Mesenchymal stem cell (in vitro differentiated cells and primary cell): ENCODE results near the gene PPP6C.

ENCODE experiments used
- DNase-seq: peaks from one replicate; pipeline ENCODE4 v3.0.0-alpha.2; 2013
- H2AFZ ChIP-seq: one replicate; pipeline ENCODE4 v1.6.1; 2013; ENCODE audit warnings: low read depth, mild to moderate bottlenecking, control low read depth, inconsistent platforms, low read length, moderate library complexity
- H2AK5ac ChIP-seq: 2 replicates; pipeline ENCODE4 v1.6.1; 2013; ENCODE audit warnings: low read length, moderate library complexity, mild to moderate bottlenecking, inconsistent platforms; ENCODE audit not compliant: severe bottlenecking
- H2BK120ac ChIP-seq: one replicate; pipeline ENCODE4 v1.6.1; 2013; ENCODE audit warnings: low read depth, mild to moderate bottlenecking, inconsistent platforms, low read length, moderate library complexity
- H2BK12ac ChIP-seq, 2 experiments: one replicate each; pipeline ENCODE4 v1.6.1; 2013; ENCODE audit warnings: inconsistent platforms in 2 of 2, low read length in 2 of 2, mild to moderate bottlenecking in 2 of 2, moderate library complexity in 2 of 2, control low read depth in 1 of 2
- H2BK15ac ChIP-seq: one replicate; pipeline ENCODE4 v1.6.1; 2013; ENCODE audit warnings: mild to moderate bottlenecking, low read depth, inconsistent platforms; ENCODE audit not compliant: poor library complexity, severe bottlenecking
- H2BK5ac ChIP-seq: 2 replicates; pipeline ENCODE4 v1.6.1; 2013; ENCODE audit warnings: low read depth, mild to moderate bottlenecking, low read length, control low read depth, inconsistent platforms; ENCODE audit not compliant: poor library complexity, severe bottlenecking
- H3K14ac ChIP-seq, 2 experiments: one replicate each; pipeline ENCODE4 v1.6.1; 2013; ENCODE audit warnings: inconsistent platforms in 2 of 2, low read length in 2 of 2, control low read depth in 1 of 2, mild to moderate bottlenecking in 1 of 2, moderate library complexity in 1 of 2
- H3K18ac ChIP-seq, 2 experiments: one replicate each; pipeline ENCODE4 v1.6.1; 2013; ENCODE audit warnings: inconsistent platforms in 2 of 2, low read length in 2 of 2, control low read depth in 1 of 2, low read depth in 1 of 2, mild to moderate bottlenecking in 1 of 2
- H3K23ac ChIP-seq, 2 experiments: one replicate each; pipeline ENCODE4 v1.6.1; 2013; ENCODE audit warnings: inconsistent platforms in 2 of 2, low read length in 2 of 2, mild to moderate bottlenecking in 2 of 2, moderate library complexity in 2 of 2, control low read depth in 1 of 2
- H3K27ac ChIP-seq: 2 replicates; pipeline ENCODE4 v1.5.1; 2013; ENCODE audit warnings: mild to moderate bottlenecking, moderate library complexity, low read length, control low read depth, inconsistent platforms; ENCODE audit not compliant: poor library complexity, severe bottlenecking
- H3K27me3 ChIP-seq, 2 experiments: 2 replicates each; pipeline versions ENCODE4 v1.6.1 to v1.7.0; 2013; ENCODE audit warnings: low read length in 2 of 2, mild to moderate bottlenecking in 2 of 2, moderate library complexity in 2 of 2, control low read depth in 1 of 2, inconsistent platforms in 1 of 2; ENCODE audit not compliant: control insufficient read depth in 1 of 2, insufficient read depth in 1 of 2
- H3K36me3 ChIP-seq, 2 experiments: 2 replicates each; pipeline versions ENCODE4 v1.6.1 to v1.7.0; 2013; ENCODE audit warnings: low read length in 2 of 2, control low read depth in 1 of 2, inconsistent platforms in 1 of 2, low read depth in 1 of 2, mild to moderate bottlenecking in 1 of 2; ENCODE audit not compliant: insufficient read depth in 2 of 2, control insufficient read depth in 1 of 2
- H3K4ac ChIP-seq, 2 experiments: one replicate each; pipeline ENCODE4 v1.6.1; 2013; ENCODE audit warnings: inconsistent platforms in 2 of 2, low read length in 2 of 2, mild to moderate bottlenecking in 2 of 2, moderate library complexity in 2 of 2, control low read depth in 1 of 2, low read depth in 1 of 2
- H3K4me1 ChIP-seq: 2 replicates; pipeline ENCODE4 v1.6.1; 2013; ENCODE audit warnings: low read depth, low read length, control low read depth; ENCODE audit not compliant: control insufficient read depth, insufficient read depth
- H3K4me2 ChIP-seq: 2 replicates; pipeline ENCODE4 v1.6.1; 2013; ENCODE audit warnings: low read length, mild to moderate bottlenecking, inconsistent platforms; ENCODE audit not compliant: poor library complexity, severe bottlenecking
- H3K4me3 ChIP-seq, 2 experiments: 2 replicates each; pipeline versions ENCODE4 v1.5.1 to v1.7.0; 2013; ENCODE audit warnings: low read length in 2 of 2, mild to moderate bottlenecking in 2 of 2, control low read depth in 1 of 2, low read depth in 1 of 2; ENCODE audit not compliant: insufficient read depth in 1 of 2
- H3K79me1 ChIP-seq: replicated peaks from 2 replicates; pipeline ENCODE4 v1.6.1; 2013; ENCODE audit warnings: mild to moderate bottlenecking, control low read depth, low read length, inconsistent platforms; ENCODE audit not compliant: poor library complexity, severe bottlenecking
- H3K9ac ChIP-seq: 2 replicates; pipeline ENCODE4 v1.7.0; 2013; ENCODE audit warnings: mild to moderate bottlenecking, low read length, moderate library complexity
- H3K9me3 ChIP-seq: 2 replicates; pipeline ENCODE4 v1.7.0; 2013; ENCODE audit warnings: mild to moderate bottlenecking, low read length; ENCODE audit not compliant: control insufficient read depth
- H4K8ac ChIP-seq: one replicate; pipeline ENCODE4 v1.6.1; 2013; ENCODE audit warnings: inconsistent platforms, mild to moderate bottlenecking, low read length, moderate library complexity
- H4K91ac ChIP-seq: one replicate; pipeline ENCODE4 v1.6.1; 2013; ENCODE audit warnings: mild to moderate bottlenecking, low read length, inconsistent platforms
- WGBS: methylation state at CpG from one replicate; pipeline ENCODE4 v1.1.7; 2013; ENCODE audit warnings: mixed read lengths; 5-methylcytosine and 5-hydroxymethylcytosine counted together

PPP6C gene

DNA sequence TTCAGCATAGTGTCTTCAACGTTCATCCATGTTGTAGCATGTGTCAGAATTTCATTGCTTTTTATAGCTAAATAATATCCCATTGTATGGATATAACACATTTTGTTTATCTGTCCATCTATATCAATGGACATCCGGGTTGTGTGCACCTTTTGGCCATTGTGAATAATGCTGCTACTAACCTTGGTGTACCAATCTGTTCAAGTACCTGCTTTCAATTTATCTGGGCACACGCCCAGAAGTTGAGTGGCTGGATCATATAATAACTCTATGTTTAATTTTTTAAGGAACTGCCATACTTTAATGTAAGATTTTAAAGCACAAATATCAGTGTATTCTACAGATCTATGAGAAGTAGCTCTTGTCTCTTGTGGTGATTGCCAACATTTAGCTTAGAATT, 89.8 kb downstream of the PPP6C start:
- no peak overlapping the region for H2BK12ac ChIP-seq
- H3K4me2 ChIP-seq: no peak overlapping the region
- no peak overlapping the region for H4K8ac ChIP-seq
- no peak overlapping the region for H3K14ac ChIP-seq
- no peaks in the 10 kb centered on the region for H3K4me1 ChIP-seq
- peaks cover 10% of the 10 kb centered on the region for H3K79me1 ChIP-seq
- H2AFZ ChIP-seq: no peak overlapping the region
- no peak overlapping the region for H4K91ac ChIP-seq
- H2BK5ac ChIP-seq: no peak overlapping the region
- H3K27ac ChIP-seq: no peak overlapping the region
- H3K27me3 ChIP-seq: no peaks in the 10 kb centered on the region
- H3K36me3 ChIP-seq: peaks cover 0 to 4% of the 10 kb centered on the region in 2 experiments
- H3K4ac ChIP-seq: no peak overlapping the region
- H2BK120ac ChIP-seq: no peak overlapping the region
- no peak overlapping the region for H2AK5ac ChIP-seq
- H3K23ac ChIP-seq: no peak overlapping the region
- H3K4me3 ChIP-seq: no peak overlapping the region
- DNase-seq: no peak
- no peak overlapping the region for H2BK15ac ChIP-seq
- H3K9me3 ChIP-seq: no peaks in the 10 kb centered on the region
- H3K9ac ChIP-seq: no peak overlapping the region
- no peak overlapping the region for H3K18ac ChIP-seq
- WGBS: 96% methylated on average over 2 of the region's 3 CpGs
